Choroid plexus epithelial cell (primary cell): ENCODE data around the gene CAMKV.
"Not testable (repeated sequence)": the region's sequence is repeated elsewhere in the genome, so short reads cannot be mapped to it uniquely, and the experiment has no call there.

Source experiments
- DNase-seq: peaks from one replicate; pipeline ENCODE4 v3.0.0-alpha.2; 2010; ENCODE audit warnings: low read depth
- H3K4me3 ChIP-seq: 2 replicates; pipeline ENCODE4 v1.5.1; 2011; ENCODE audit warnings: low read depth, mild to moderate bottlenecking, control low read depth, low read length, moderate library complexity
- CTCF ChIP-seq: conservative IDR thresholded peaks from 2 replicates; pipeline ENCODE4 v1.5.1; 2011; ENCODE audit warnings: low read depth, mild to moderate bottlenecking, control low read depth, inconsistent platforms, low read length, moderate library complexity

The CAMKV gene

GRCh38 chr3:49910409-49911123, 40.9 kb upstream of the CAMKV start:
- DNase-seq: no peak
- no peak for TF ChIP-seq CTCF
- no peak overlapping the region for H3K4me3 ChIP-seq

DNA sequence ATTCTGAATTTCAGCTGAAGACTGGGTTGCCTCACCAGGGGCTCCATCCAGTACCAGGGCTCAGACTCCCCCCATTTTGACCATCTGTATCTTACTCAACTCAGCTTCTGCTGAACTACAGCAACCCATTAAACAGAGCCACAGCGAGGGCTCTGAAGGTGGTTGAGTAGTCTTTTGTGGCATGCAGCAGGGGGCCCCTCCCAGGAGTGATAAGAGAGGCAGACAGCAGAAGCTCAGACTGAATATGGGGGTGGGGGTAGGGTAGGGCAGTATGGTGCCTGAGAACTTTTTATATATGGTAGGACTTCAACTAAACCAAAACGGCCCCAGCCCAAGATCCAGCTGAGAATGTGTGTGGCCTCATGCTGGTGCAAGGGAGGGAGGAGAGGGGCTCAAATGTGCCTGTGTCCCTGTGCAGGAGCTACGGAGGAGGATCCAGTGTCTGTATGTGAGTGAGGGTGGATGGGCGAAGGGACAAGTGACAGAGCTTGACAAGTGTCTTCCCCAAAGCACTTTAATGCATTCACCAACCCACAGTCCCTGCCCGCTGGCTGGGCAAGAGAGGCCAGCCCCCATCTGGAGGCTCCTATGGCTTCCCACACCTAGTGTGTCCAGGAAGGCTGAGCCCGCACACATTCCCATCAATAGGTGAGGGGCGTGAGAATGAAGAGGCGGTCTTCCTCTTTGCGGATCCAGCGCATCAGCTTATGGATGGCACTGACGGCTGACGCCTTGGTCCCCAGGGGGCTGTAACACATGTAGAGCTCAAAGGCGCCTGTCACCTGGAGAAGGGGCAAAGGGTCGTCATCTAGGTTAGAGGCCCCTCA, 38.9 kb upstream of the CAMKV start:
- TF ChIP-seq CTCF: no peak
- H3K4me3 ChIP-seq: no peak overlapping the region
- peak; percentile 22 for DNase-seq

GRCh38 chr3:49906073-49906743, 36.5 kb upstream of the CAMKV start:
- peak; percentile 48 for DNase-seq
- H3K4me3 ChIP-seq: peak overlapping the region; percentile 49
- TF ChIP-seq CTCF: peak; percentile 80

DNA sequence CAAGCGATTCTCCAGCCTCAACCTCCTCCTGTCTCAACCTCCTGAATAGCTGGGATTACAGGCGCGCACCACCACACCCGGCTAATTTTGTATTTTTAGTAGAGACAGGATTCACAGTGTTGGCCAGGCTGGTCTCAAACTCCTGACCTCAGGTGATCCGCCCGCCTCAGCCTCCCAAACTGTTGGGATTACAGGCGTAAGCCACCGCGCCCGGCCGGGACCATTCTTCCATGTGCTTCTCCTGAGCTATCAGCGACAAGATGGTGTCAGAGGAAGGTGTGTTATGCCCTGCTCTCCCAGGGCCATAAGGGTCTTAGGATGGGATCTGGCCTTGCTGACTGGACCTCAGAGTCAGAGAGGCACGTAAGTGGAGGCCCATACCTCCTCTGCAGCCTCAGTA, 34.7 kb upstream of the CAMKV start:
- not testable (repeated sequence) for H3K4me3 ChIP-seq

GRCh38 chr3:49903451-49904424, 34.0 kb upstream of the CAMKV start, which contains the start of gene MST1R:
TSS of gene MST1R (minus strand) at chr3:49903873. CDS start at chr3:49903609, 264 bp downstream.
- peak; percentile 29 for DNase-seq
- TF ChIP-seq CTCF: no peak
- peak within 1 kb of the TSS; percentile 48 for H3K4me3 ChIP-seq

More for the DNA sequence above, 34.7 kb upstream of the CAMKV start:
- not testable (repeated sequence) for DNase-seq

DNA sequence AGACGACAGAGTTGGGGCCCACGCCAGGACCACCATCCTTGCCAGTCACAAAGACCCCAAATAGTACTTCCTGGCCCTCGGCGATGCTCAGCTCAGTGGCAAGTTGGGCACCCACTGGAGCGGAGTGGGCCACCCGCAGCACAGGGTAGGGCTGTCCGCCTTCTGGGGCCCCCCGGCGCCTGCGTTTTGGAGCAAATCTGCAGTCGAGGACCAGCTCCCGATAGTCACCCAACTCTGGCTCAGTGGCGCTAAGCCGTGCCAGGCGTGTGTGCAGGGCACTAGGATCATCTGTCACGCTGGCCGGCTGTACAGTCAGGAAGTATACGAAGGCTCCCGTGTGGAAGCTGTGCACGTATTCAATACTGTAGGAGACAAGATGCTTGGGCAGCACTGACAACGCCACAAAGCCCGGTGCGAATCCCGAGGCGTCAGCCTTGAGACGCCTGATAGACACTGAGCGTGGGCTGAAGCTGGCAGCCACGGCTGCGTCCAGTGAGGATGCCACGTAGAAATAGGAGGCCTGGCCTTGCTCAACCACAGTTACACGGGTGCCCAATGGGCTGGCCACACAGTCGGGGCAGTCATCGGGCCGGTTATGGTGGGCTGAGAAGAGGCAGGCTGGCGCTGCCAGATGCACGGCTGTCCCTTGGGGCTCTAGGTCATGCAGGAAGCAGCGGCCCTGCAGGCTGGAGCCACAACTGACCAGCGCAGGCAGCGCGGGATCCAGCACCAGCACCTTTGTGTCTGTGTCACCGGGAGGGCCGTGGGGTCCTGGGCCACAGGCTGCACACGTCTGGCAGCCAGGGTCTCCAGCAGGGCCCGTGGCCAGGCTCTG, 33.0 kb upstream of the CAMKV start:
- no peak overlapping the region for H3K4me3 ChIP-seq
- no peak for DNase-seq
- no peak for TF ChIP-seq CTCF
